Measurements from ENCODE around the gene WBP2. TPM values are rescaled to one million over a fixed set of nuclear protein-coding genes. Genes with fewer than 3 reads are reported as not detected.

The WBP2 gene
- total and polyA plus RNA-seq, 2 of the 8 experiments (the other 6 are each of a cell fraction or from before 2014, with no cell fraction given): 48.2 to 71.2 TPM

- TF ChIP-seq CTCF (IDR thresholded peaks at IDR 0.05; ENCODE audit: control extremely low read depth in 1 of 3, insufficient read depth in 1 of 3, low read depth in 1 of 3, low read length in 3 of 3): no peak
Observed at GRCh38 chr17:75849724-75850123, 5.4 kb downstream of the WBP2 start (continued).
